Stimulated activated CD4-positive, alpha-beta T cell treated with anti-CD3 and anti-CD28 coated beads, TNF-alpha, amount 100 ng/mL, for 1 hour (primary cell): ENCODE results near the gene TREM1.
A peak's percentile ranks its signal among the peaks of the same experiment; 100 is the strongest.
"Not testable (repeated sequence)": the region's sequence is repeated elsewhere in the genome, so short reads cannot be mapped to it uniquely, and the experiment has no call there.

Experiments
- DNase-seq, 3 donors: peaks; one replicate each; pipeline ENCODE4 v3.0.0-alpha.2; 2020; ENCODE audit warnings: low read depth in 3 of 3, low spot score in 1 of 3

Gene TREM1

GRCh38 chr6:41297248-41297647 is 10.8 kb upstream of the TREM1 start:
- not testable (repeated sequence) for DNase-seq

- no peak for DNase-seq
Measured at GRCh38 chr6:41294214-41294872, 7.9 kb upstream of the TREM1 start.

- no peak for DNase-seq
Measured at GRCh38 chr6:41291717-41292116, 5.2 kb upstream of the TREM1 start.

- DNase-seq: no peak
Measured at GRCh38 chr6:41289815-41290214, 3.3 kb upstream of the TREM1 start.

- DNase-seq: no peak
Measured at GRCh38 chr6:41288754-41289129, 2.3 kb upstream of the TREM1 start.

- DNase-seq: no peak
Measured at GRCh38 chr6:41288030-41288753, 1.7 kb upstream of the TREM1 start.

GRCh38 chr6:41284726-41285125 is 1.8 kb downstream of the TREM1 start:
- no peak for DNase-seq

GRCh38 chr6:41283600-41283999 is 2.9 kb downstream of the TREM1 start:
- no peak for DNase-seq

GRCh38 chr6:41280381-41281057 is 6.0 kb downstream of the TREM1 start:
- DNase-seq: no peak

GRCh38 chr6:41278699-41279405 is 7.6 kb downstream of the TREM1 start:
- peak; percentile 18 to 45 (median 30) for DNase-seq

GRCh38 chr6:41277605-41278004 is 8.9 kb downstream of the TREM1 start:
- DNase-seq: no peak

GRCh38 chr6:41275489-41275888 is 11.0 kb downstream of the TREM1 start:
- no peak for DNase-seq

GRCh38 chr6:41274256-41274655 is 12.2 kb downstream of the TREM1 start:
- DNase-seq: no peak

GRCh38 chr6:41273714-41274113 is 12.8 kb downstream of the TREM1 start:
- DNase-seq: no peak

- DNase-seq: no peak
Measured at GRCh38 chr6:41272591-41273240, 13.8 kb downstream of the TREM1 start.

GRCh38 chr6:41271901-41272395 is 14.5 kb downstream of the TREM1 start:
- no peak for DNase-seq

- DNase-seq: no peak
Measured at GRCh38 chr6:41269716-41270115, 16.8 kb downstream of the TREM1 start.

- DNase-seq: no peak
Measured at GRCh38 chr6:41269166-41269565, 17.3 kb downstream of the TREM1 start.

GRCh38 chr6:41268478-41268877 is 18.0 kb downstream of the TREM1 start:
- no peak for DNase-seq

- DNase-seq: no peak
Measured at GRCh38 chr6:41266541-41266940, 19.9 kb downstream of the TREM1 start.

GRCh38 chr6:41263267-41263666 is 23.2 kb downstream of the TREM1 start:
- no peak for DNase-seq
